Germinal center (tissue), 1 donor: Measurements from ENCODE around the gene SLCO4A1.

Experiments used
- DNase-seq: peaks from one replicate; pipeline ENCODE4 v3.0.0; 2012; ENCODE audit warnings: mixed read lengths, low spot score

Gene SLCO4A1

GRCh38 chr20:62716198-62716940 lies 74.1 kb downstream of the SLCO4A1 start:
- DNase-seq, result no peak

GRCh38 chr20:62716941-62717310 lies 74.6 kb downstream of the SLCO4A1 start:
- DNase-seq, result no peak

- no peak for DNase-seq
Observed at GRCh38 chr20:62717933-62718332, 75.6 kb downstream of the SLCO4A1 start.

GRCh38 chr20:62718546-62718945 lies 76.2 kb downstream of the SLCO4A1 start:
- no peak for DNase-seq

- no peak for DNase-seq
Observed at GRCh38 chr20:62719250-62719935, 77.1 kb downstream of the SLCO4A1 start.
